GM23338 (cell line): Measurements from ENCODE around the gene TWIST2. TPM values are rescaled to one million over a fixed set of nuclear protein-coding genes. Genes with fewer than 3 reads are reported as not detected.

Experiments used
- ATAC-seq: fragments of 200-7000 bp; cut with Tn5 transposase; 3 replicates; pipeline ENCODE4 v1.9.1; 2020
- DNase-seq: peaks from one replicate; pipeline ENCODE4 v3.0.0-alpha.2; 2015; ENCODE audit warnings: low spot score
- H2AFZ ChIP-seq: fragments of 200-600 bp; sonication (generic); 2 replicates; pipeline ENCODE4 v1.8.0; 2016; ENCODE audit warnings: antibody characterized with exemption, mild to moderate bottlenecking, moderate library complexity
- H3F3A ChIP-seq: fragments of 200-600 bp; sonication (generic); replicated peaks from 2 replicates; pipeline ENCODE4 v1.8.0; 2017; ENCODE audit warnings: antibody characterized with exemption, mixed run types, low read depth
- H3K27ac ChIP-seq: fragments of 200-600 bp; sonication (generic); 2 replicates; pipeline ENCODE4 v1.6.1; 2016; ENCODE audit warnings: low read depth
- H3K27me3 ChIP-seq: fragments of 200-600 bp; sonication (generic); 2 replicates; pipeline ENCODE4 v1.8.0; 2016; ENCODE audit warnings: mild to moderate bottlenecking, mixed run types, moderate library complexity; ENCODE audit not compliant: insufficient read depth
- H3K36me3 ChIP-seq: fragments of 200-600 bp; sonication (generic); 2 replicates; pipeline ENCODE4 v1.8.0; 2016; ENCODE audit warnings: mild to moderate bottlenecking; ENCODE audit not compliant: insufficient read depth
- H3K4me1 ChIP-seq: fragments of 200-600 bp; sonication (generic); 2 replicates; pipeline ENCODE4 v1.8.0; 2016; ENCODE audit warnings: mild to moderate bottlenecking, moderate library complexity; ENCODE audit not compliant: insufficient read depth
- H3K4me2 ChIP-seq: fragments of 200-600 bp; sonication (generic); 2 replicates; pipeline ENCODE4 v1.7.1; 2017; ENCODE audit warnings: mixed run types
- H3K4me3 ChIP-seq: fragments of 200-600 bp; sonication (generic); 2 replicates; pipeline ENCODE4 v1.6.1; 2016; ENCODE audit warnings: mixed run types
- H3K79me2 ChIP-seq: fragments of 200-600 bp; sonication (generic); replicated peaks from 2 replicates; pipeline ENCODE4 v1.8.0; 2017; ENCODE audit warnings: mild to moderate bottlenecking; ENCODE audit not compliant: insufficient read depth
- H3K9me2 ChIP-seq: fragments of 200-600 bp; sonication (generic); 2 replicates; pipeline ENCODE4 v1.8.0; 2017; ENCODE audit not compliant: insufficient read depth
- H4K20me1 ChIP-seq: fragments of 200-600 bp; sonication (generic); replicated peaks from 2 replicates; pipeline ENCODE4 v1.8.0; 2017; ENCODE audit warnings: mild to moderate bottlenecking; ENCODE audit not compliant: insufficient read depth
- H3K27ac Mint-ChIP-seq: 2 replicates; pipeline ENCODE4 v1.8.0; 2020; ENCODE audit warnings: inconsistent platforms, mild to moderate bottlenecking, moderate library complexity, mixed read lengths
- H3K27me3 Mint-ChIP-seq: 3 replicates; pipeline ENCODE4 v1.8.0; 2022; ENCODE audit warnings: low read depth, mild to moderate bottlenecking, moderate library complexity, mixed read lengths, inconsistent platforms; ENCODE audit not compliant: insufficient read depth, poor library complexity
- H3K36me3 Mint-ChIP-seq: 3 replicates; pipeline ENCODE4 v1.8.0; 2021; ENCODE audit warnings: low read depth, mild to moderate bottlenecking, inconsistent platforms, moderate library complexity, mixed read lengths
- H3K4me1 Mint-ChIP-seq: 3 replicates; pipeline ENCODE4 v1.8.0; 2020; ENCODE audit warnings: mild to moderate bottlenecking, inconsistent platforms, mixed read lengths
- H3K4me3 Mint-ChIP-seq: 3 replicates; pipeline ENCODE4 v1.8.0; 2021; ENCODE audit warnings: moderate library complexity, mild to moderate bottlenecking, inconsistent platforms, mixed read lengths
- H3K9me3 Mint-ChIP-seq: 3 replicates; pipeline ENCODE4 v1.8.0; 2020; ENCODE audit warnings: moderate library complexity, mild to moderate bottlenecking, inconsistent platforms, mixed read lengths
- CREB1 ChIP-seq: fragments of 250-450 bp; sonication (Bioruptor Pico); IDR thresholded peaks from 2 replicates; pipeline ENCODE4 v1.5.0; 2020; ENCODE audit warnings: low read depth, mild to moderate bottlenecking, moderate library complexity
- CTCF ChIP-seq, 2 experiments: fragments of 200-600 bp in 1 of 2; sonication (generic) in 1 of 2; conservative IDR thresholded peaks; 2 replicates each; pipeline versions ENCODE4 v1.5.1 to v1.6.1; 2016 to 2017; ENCODE audit warnings: antibody characterized with exemption in 2 of 2, low read depth in 2 of 2, mild to moderate bottlenecking in 2 of 2, moderate library complexity in 1 of 2
- ETS1 ChIP-seq: IDR thresholded peaks from 2 replicates; pipeline ENCODE4 v1.6.1; 2016; ENCODE audit warnings: antibody characterized with exemption
- EZH2 ChIP-seq: fragments of 200-600 bp; sonication (generic); IDR thresholded peaks from one replicate; pipeline ENCODE4 v1.8.0; 2017; ENCODE audit warnings: antibody characterized with exemption, mild to moderate bottlenecking, low read depth; ENCODE audit not compliant: unreplicated experiment
- EZH2phosphoT487 ChIP-seq: fragments of 200-600 bp; sonication (generic); IDR thresholded peaks from one replicate; pipeline ENCODE4 v1.8.1; 2018; ENCODE audit warnings: antibody characterized with exemption; ENCODE audit not compliant: unreplicated experiment
- JUNB ChIP-seq: IDR thresholded peaks from one replicate; pipeline ENCODE4 v1.6.1; 2016; ENCODE audit warnings: antibody characterized with exemption; ENCODE audit not compliant: unreplicated experiment
- POLR2AphosphoS5 ChIP-seq: IDR thresholded peaks from 2 replicates; pipeline ENCODE4 v1.6.1; 2016; ENCODE audit warnings: antibody characterized with exemption, low read depth
- REST ChIP-seq: IDR thresholded peaks from one replicate; pipeline ENCODE4 v1.6.1; 2018; ENCODE audit warnings: antibody characterized with exemption; ENCODE audit not compliant: unreplicated experiment
- STAT1 ChIP-seq: IDR thresholded peaks from one replicate; pipeline ENCODE4 v1.6.1; 2016; ENCODE audit warnings: antibody characterized with exemption; ENCODE audit not compliant: unreplicated experiment
- ZNF114 ChIP-seq: fragments of 250-450 bp; sonication (Bioruptor Pico); IDR thresholded peaks from 2 replicates; pipeline ENCODE4 v1.5.0; 2020; ENCODE audit warnings: mild to moderate bottlenecking, moderate library complexity
- ZNF331 ChIP-seq: fragments of 250-450 bp; sonication (Bioruptor Pico); IDR thresholded peaks from 2 replicates; pipeline ENCODE4 v1.5.0; 2020; ENCODE audit warnings: low read depth, mild to moderate bottlenecking, moderate library complexity
- ZNF462 ChIP-seq: fragments of 250-450 bp; sonication (Bioruptor Pico); IDR thresholded peaks from 2 replicates; pipeline ENCODE4 v1.5.0; 2020; ENCODE audit warnings: mild to moderate bottlenecking, moderate library complexity
- polyA plus RNA-seq: library from polyadenylated mRNA; unstranded; fragments of >200 nt; fragmentation: Nextera tagmentation; extraction: Ambion mirVana; gene quantifications from 2 replicates; pipeline ENCODE4 v1.2.1, GENCODE V29; 2016
- total RNA-seq: library from RNA; depleted of rRNA; stranded (reverse); fragments of >200 nt; shearing (Covaris generic); gene quantifications from 2 replicates; pipeline ENCODE4 v1.2.3, GENCODE V29; 2014

TWIST2 gene
- total and polyA plus RNA-seq, 2 experiments from 2014 or later, result 7.0 to 12.5 TPM

- Mint-ChIP-seq H3K4me1 (peaks cover 9% of the 10 kb centered on the region), H3K4me3 (no peak overlapping the region), H3K27ac (no peak overlapping the region), H3K9me3 (no peaks in the 10 kb centered on the region), H3K27me3 (peaks cover 16% of the 10 kb centered on the region), H3K36me3 (no peaks in the 10 kb centered on the region)
- Histone ChIP-seq H3K4me3 (no peak overlapping the region), H3K4me1 (no peaks in the 10 kb centered on the region), H3F3A (no peaks in the 10 kb centered on the region), H3K79me2 (no peaks in the 10 kb centered on the region), H3K27ac (no peak overlapping the region), H3K27me3 (no peaks in the 10 kb centered on the region), H2AFZ (no peak overlapping the region), H3K4me2 (no peak overlapping the region), H3K9me2 (no peaks in the 10 kb centered on the region), H4K20me1 (no peaks in the 10 kb centered on the region), H3K36me3 (no peaks in the 10 kb centered on the region)
- ATAC-seq (no peak), DNase-seq (no peak)
- TF ChIP-seq ZNF462 (CRISPR knock-in tag) (no peak), EZH2phosphoT487 (no peak), CTCF (conservative IDR thresholded peaks at IDR 0.05; ENCODE audit: low read depth in 2 of 2) (no peak), POLR2AphosphoS5 (no peak), ZNF114 (no peak), CREB1 (CRISPR knock-in tag) (no peak), REST (no peak), STAT1 (no peak), JUNB (no peak), EZH2 (no peak), ZNF331 (CRISPR knock-in tag) (no peak), ETS1 (no peak)
Measured at GRCh38 chr2:238913931-238914647, 66.2 kb downstream of the TWIST2 start.
